Coronary artery (tissue), 2 donors: ENCODE data around the gene MCRIP2.

Experiments
- DNase-seq: peaks from one replicate; pipeline ENCODE4 v3.0.0-alpha.2; 2017; ENCODE audit warnings: low spot score
- H3K27ac ChIP-seq, 2 donors: fragments of 200-600 bp; sonication (generic); one replicate each; pipeline ENCODE4 v1.5.1; 2016 to 2019
- H3K4me3 ChIP-seq: fragments of 200-600 bp; sonication (generic); 2 replicates; pipeline ENCODE4 v1.5.1; 2016; ENCODE audit warnings: mild to moderate bottlenecking, moderate library complexity
- CTCF ChIP-seq: fragments of 200-600 bp; sonication (generic); IDR thresholded peaks from one replicate; pipeline ENCODE4 v1.5.1; 2019; ENCODE audit warnings: antibody characterized with exemption

MCRIP2 gene

GRCh38 chr16:625117-625976, 16.3 kb upstream of the MCRIP2 start:
- Histone ChIP-seq H3K27ac (no peak overlapping the region), H3K4me3 (no peak overlapping the region)
- TF ChIP-seq CTCF: no peak
- no peak for DNase-seq

- no peak overlapping the region for H3K4me3 ChIP-seq
- DNase-seq: no peak
- no peak overlapping the region for H3K27ac ChIP-seq
- no peak for TF ChIP-seq CTCF
These were observed 15.5 kb upstream of the MCRIP2 start for GRCh38 chr16:625977-626765.

- Histone ChIP-seq H3K4me3 (no peak overlapping the region), H3K27ac (no peak overlapping the region)
- no peak for DNase-seq
- no peak for TF ChIP-seq CTCF
These were observed 14.7 kb upstream of the MCRIP2 start for GRCh38 chr16:626787-627453.

- no peak for TF ChIP-seq CTCF
- no peak for DNase-seq
- H3K4me3 ChIP-seq: no peak overlapping the region
- H3K27ac ChIP-seq: no peak overlapping the region
These were observed 14.0 kb upstream of the MCRIP2 start for GRCh38 chr16:627454-628239.

DNA sequence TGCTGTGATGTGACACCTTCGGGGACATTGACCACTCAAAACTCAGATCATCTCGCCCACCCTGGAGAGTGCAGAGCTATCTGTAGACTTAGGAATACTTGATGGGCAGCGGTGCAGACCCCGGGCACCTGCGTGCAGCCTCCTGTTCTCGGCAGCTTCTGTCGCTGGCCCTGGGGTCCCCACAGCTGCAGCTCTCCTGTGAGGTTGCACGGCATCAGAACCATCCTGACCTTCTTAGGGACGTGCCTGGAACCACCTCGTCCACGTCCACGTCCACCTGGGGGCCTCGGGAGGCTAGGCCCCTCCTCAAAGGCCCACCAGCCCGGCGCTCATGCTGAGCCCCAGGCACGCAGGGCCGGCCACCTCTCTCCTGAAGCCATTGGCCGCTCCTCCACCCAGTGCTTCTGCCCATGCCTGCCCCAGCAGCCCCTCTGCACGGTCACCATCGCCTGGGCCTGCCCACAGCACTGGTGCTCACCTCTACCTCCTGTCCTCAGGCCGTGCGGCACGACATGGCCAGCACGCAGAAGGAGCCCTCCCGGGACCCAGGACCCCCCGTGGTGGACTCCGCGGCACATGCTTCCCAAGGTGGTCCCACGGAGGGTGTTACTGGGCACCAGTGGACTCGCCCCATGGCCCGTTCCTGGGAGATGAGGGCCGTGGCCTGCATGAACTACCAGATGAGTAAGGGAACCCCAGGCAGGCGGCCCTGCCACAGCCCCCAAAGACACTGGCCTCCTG, 13.1 kb upstream of the MCRIP2 start:
- TF ChIP-seq CTCF: no peak
- DNase-seq: no peak
- Histone ChIP-seq H3K4me3 (no peak overlapping the region), H3K27ac (no peak overlapping the region)
